Measurements from ENCODE around the gene CCR6.

Gene CCR6

GRCh38 chr6:167122041-167122826, 662 bp upstream of the CCR6 start:
- DNase-seq, result no peak

GRCh38 chr6:167124753-167125152, 1.9 kb downstream of the CCR6 start:
- no peak for DNase-seq

DNA sequence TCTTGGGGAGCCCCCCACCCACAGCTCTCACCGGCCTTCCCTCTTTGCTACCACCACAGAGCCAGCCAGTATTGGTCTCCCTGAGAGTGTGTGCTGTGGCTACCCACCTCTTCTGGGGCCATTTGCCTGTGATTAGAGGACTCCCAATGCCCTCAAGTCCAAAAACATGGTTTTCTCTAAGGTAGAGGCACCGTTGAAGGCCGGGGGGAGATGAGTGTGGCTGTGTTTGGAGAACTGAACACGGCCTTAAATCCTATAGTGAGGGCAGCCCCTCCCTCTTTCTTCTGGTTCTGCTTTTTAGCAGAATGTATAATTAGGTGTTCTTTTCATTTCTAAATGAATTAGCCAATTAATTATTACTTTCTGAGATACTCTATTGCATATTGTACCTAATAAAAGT, 2.5 kb downstream of the CCR6 start:
- no peak for DNase-seq

GRCh38 chr6:167125855-167126349, 3.0 kb downstream of the CCR6 start:
- no peak for DNase-seq

DNA sequence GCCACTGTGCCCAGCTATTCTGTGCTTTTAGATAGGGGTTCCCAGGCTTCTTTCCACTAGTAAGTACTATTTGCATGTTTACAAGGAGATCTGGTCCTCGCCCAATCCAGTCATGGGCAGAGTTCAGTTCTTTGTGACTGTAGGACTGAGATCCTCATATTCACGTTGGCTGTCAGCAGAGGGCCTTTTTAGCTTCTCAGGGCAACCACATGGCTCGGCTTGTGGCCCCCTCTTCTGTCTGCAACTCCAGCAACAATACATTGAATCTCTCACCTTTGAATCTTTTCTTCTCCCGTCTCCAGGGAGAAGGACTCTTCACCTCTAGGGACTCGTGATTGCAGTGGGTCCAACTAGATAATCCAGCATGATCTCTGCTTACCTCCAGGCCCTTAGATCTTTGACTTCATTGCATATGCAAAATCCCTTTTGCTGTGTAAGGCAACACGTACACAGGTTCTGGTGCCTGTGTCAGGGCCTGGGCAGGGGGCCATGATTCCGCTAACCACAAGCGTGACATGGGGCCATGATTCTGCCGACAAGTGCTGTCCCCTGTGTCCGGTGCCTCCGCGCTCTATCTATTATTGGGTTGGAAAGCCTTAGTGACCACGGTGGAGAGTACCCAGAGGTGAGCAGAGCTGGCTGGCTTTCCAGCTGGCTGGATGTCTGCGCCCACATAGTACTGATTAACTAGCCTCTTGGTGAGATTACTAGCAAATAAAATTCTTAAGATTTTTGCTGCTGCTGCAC, 5.1 kb downstream of the CCR6 start:
- DNase-seq, result no peak

- no peak for DNase-seq
Observed at GRCh38 chr6:167129159-167129558, 6.3 kb downstream of the CCR6 start.

- no peak for DNase-seq
Observed at GRCh38 chr6:167129562-167129961, 6.7 kb downstream of the CCR6 start.

DNA sequence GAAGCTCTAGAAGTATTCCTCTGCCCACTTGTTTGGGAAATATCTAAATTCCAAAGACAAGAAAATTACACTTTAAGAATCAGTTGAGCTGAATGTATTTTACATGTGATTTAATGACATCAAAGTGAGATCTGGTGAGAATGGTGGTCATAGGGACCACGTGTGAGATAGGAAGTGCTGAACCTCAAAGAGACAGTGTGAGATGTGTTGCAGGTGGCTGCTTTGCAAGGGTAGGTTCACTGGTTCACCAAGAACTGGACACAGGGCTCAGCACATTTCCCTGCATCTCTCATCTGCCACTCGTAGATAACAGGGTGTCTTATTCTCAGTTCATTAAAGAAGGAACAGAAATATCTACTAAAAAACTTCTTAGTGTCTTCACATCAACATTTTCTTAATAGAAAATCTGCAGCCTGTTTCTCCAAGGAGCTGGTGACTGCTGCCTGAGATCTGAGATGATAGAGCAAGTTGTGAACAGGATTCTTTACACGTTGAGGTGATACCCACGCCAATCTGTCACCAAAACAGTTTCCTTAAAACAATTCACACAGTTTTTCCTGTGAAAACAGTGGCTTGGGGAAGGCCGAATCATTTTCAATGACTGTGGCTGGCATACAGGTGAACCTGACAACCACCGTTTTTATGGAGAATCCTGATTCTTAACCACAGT, 7.2 kb downstream of the CCR6 start:
- no peak for DNase-seq

DNA sequence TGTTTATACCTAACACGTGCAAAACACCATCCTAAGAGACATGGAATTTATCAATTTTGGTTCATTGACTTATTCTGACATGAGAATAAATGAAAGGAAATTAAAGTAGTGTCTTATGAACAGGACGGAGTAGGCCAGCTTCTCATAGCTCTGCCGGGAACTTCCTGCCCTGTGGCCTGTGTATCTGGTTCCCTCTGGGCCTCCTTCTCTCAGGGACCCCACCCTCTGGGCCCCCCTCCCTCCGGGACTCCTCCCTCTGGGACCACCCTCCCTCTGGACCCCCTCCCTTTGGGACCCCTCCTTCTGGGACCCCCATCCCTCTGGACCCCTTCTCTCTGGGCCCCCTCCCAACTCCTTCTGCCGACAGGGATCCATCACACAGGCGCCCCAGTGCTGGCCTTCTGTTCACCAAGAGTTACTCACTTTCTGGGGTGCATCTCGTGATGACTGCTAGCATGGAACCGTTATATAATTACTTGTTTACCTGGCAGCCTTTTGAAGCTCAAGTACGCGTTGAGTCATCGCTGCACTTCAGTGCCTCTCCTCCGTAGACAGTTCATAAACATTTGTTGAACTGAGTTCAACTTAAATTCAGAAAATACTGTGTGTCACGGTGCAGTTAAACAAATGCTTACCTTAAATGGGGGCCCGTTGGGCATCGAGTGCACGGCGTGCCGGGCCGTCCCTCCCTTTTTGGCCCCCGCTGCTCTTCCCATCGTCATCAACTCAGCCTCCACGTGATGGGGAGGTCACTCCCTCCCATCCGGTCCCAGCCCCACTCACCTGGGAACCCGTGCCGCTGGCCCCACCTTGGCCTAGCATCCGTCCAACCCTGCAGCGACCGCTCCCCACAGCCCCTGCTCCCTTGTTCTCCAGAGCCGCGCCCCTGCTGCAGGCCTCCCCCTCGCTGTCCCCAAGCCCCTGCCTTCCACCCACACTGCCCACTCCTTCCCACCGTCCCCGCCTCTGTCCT, 8.1 kb downstream of the CCR6 start:
- DNase-seq, result no peak

DNA sequence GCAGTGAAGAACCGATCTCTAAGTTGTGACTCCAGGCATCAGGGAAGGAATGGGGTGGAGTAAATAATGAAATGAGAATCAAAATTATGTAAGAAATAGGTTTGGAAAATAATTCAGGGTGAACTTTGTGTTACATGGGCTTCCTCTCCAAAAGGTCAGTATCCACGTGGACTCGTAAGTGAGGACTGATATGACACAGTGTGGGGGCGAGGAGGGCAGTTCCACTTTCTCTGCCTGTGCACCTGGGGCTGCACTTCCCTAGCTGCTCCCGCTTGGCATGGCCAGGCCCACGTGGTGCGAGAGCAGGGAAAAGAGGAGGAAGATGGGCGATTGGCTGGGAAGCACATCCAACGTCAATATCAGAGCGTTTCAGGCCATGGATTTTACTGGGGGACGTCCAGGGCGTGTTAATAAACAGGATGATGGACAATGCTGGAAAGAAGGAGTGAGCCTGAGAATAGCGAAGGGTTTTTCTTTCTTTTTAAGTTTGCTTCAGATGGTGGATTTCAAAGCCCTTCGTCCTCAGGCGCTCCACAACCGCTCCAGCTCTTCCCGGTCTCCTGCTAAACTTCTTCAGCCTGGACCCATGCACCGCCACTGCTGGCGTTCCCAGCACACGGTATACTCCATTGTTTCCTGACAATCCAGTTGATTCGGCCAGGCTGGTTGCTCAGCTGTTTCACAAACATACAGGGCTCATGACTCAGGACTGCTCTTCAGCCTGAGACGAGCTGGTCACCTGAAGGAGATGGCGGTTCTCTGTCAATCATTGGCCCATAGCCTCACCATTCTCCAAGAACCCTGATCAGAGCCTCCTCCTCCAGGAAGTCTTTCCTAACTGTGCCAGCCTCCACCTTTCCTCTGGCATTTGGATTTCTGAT, 11.8 kb downstream of the CCR6 start:
- DNase-seq, result no peak

DNA sequence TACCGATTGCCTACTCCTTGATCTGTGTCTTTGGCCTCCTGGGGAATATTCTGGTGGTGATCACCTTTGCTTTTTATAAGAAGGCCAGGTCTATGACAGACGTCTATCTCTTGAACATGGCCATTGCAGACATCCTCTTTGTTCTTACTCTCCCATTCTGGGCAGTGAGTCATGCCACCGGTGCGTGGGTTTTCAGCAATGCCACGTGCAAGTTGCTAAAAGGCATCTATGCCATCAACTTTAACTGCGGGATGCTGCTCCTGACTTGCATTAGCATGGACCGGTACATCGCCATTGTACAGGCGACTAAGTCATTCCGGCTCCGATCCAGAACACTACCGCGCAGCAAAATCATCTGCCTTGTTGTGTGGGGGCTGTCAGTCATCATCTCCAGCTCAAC, 13.5 kb downstream of the CCR6 start:
- DNase-seq, result no peak

GRCh38 chr6:167137081-167137480, 14.2 kb downstream of the CCR6 start:
- DNase-seq, result no peak

GRCh38 chr6:167137881-167138280, 15.0 kb downstream of the CCR6 start:
- DNase-seq, result no peak

- DNase-seq, result no peak
Observed at GRCh38 chr6:167139761-167140160, 16.9 kb downstream of the CCR6 start.

GRCh38 chr6:167140589-167141474, 17.9 kb downstream of the CCR6 start:
- DNase-seq, result no peak

- DNase-seq, result peak in 1 of 4 experiments; percentile 29
Observed at GRCh38 chr6:167141667-167142432, 19.0 kb downstream of the CCR6 start.

- DNase-seq, result no peak
Observed at GRCh38 chr6:167142433-167142761, 19.5 kb downstream of the CCR6 start.

DNA sequence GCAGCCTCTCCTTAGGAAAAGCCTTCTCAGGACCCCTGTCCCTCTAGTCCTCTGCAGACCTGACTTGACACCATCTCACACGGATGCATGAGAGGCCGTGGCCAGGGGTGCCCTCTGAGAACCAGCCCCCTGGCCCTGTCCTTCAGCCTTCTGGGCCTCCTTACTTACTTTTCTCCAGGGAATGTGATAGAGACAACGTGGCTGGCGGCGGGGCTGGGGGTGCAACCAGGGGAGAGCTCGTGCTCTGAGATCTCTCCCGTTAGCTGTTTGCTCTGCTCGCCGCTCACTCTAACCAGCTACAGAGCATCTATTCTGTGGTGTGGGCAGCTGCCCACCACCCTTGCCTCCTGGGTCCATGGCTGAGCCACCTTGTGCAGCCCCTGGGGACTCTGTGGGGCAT, 20.1 kb downstream of the CCR6 start:
- no peak for DNase-seq

DNA sequence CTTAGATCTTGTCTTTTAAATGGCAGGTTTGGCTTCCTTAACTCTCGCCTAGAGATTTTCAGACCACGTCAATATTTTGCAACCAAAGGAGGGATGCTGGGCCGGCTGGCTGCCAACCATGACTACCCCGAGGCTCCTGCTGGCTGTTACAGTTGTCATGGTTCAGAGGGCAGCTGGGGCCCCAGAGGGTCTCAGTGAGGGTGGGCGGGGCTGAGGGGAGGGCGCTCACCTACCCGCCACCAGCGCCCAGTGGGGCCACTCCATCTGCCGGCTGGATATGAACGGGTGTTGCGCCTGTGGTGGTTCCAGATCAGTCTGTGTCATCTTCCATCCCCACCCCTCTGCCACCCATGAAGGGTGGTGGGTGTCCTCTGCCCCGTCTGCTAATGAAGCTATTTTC, 22.6 kb downstream of the CCR6 start:
- DNase-seq, result no peak

- no peak for DNase-seq
Observed at GRCh38 chr6:167146135-167146534, 23.2 kb downstream of the CCR6 start.
